Activated naive CD4-positive, alpha-beta T cell treated with anti-CD3 and anti-CD28 coated beads for 36 hours (primary cell): ENCODE data around the gene BRCA1. TPM values are rescaled to one million over a fixed set of nuclear protein-coding genes. Genes with fewer than 3 reads are reported as not detected.
"Not testable (repeated sequence)": the region's sequence is repeated elsewhere in the genome, so short reads cannot be mapped to it uniquely, and the experiment has no call there.

ENCODE experiments used
- CTCF ChIA-PET: fragments of 350-600 bp; sonication (Branson Sonifier 250); formaldehyde crosslinking; loops from one replicate; lab custom pipeline; 2021; ENCODE audit warnings: antibody characterized with exemption; lab: Charles Lee
- DNase-seq: peaks from one replicate; pipeline ENCODE4 v3.0.0-alpha.2; 2020
- H3K27ac Mint-ChIP-seq: one replicate; pipeline ENCODE4 v1.8.0; 2021; ENCODE audit warnings: mild to moderate bottlenecking, mixed read lengths
- H3K27me3 Mint-ChIP-seq: one replicate; pipeline ENCODE4 v1.8.0; 2021; ENCODE audit warnings: low read depth, mixed read lengths
- H3K36me3 Mint-ChIP-seq: one replicate; pipeline ENCODE4 v1.8.0; 2021; ENCODE audit warnings: low read depth, mixed read lengths
- H3K4me1 Mint-ChIP-seq: one replicate; pipeline ENCODE4 v1.8.0; 2021; ENCODE audit warnings: low read depth, mixed read lengths
- H3K4me3 Mint-ChIP-seq: one replicate; pipeline ENCODE4 v1.8.0; 2021; ENCODE audit warnings: mild to moderate bottlenecking, moderate library complexity, mixed read lengths
- H3K9me3 Mint-ChIP-seq: one replicate; pipeline ENCODE4 v1.8.0; 2021; ENCODE audit warnings: mixed read lengths
- intact Hi-C: fragments of 100-400 bp; cut with micrococcal nuclease; formaldehyde crosslinking; loops from one replicate; pipeline ENCODE4 v1.15.1; 2023
- total RNA-seq, 2 experiments: library from RNA; stranded (reverse); gene quantifications; one replicate each; pipeline ENCODE4 v1.2.3, GENCODE V29; 2021

The BRCA1 gene
- total RNA-seq, result 10 to 100 TPM; 77.4 to 80.6 TPM

DNA sequence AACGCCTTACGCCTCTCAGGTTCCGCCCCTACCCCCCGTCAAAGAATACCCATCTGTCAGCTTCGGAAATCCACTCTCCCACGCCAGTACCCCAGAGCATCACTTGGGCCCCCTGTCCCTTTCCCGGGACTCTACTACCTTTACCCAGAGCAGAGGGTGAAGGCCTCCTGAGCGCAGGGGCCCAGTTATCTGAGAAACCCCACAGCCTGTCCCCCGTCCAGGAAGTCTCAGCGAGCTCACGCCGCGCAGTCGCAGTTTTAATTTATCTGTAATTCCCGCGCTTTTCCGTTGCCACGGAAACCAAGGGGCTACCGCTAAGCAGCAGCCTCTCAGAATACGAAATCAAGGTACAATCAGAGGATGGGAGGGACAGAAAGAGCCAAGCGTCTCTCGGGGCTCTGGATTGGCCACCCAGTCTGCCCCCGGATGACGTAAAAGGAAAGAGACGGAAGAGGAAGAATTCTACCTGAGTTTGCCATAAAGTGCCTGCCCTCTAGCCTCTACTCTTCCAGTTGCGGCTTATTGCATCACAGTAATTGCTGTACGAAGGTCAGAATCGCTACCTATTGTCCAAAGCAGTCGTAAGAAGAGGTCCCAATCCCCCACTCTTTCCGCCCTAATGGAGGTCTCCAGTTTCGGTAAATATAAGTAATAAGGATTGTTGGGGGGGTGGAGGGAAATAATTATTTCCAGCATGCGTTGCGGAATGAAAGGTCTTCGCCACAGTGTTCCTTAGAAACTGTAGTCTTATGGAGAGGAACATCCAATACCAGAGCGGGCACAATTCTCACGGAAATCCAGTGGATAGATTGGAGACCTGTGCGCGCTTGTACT, at the start of gene BRCA1:
Gene BRCA1, minus strand, starts transcription at position 232 of the 834 bp plus-strand sequence. CDS start 1,268 bp downstream, outside the sequence.
- CTCF ChIA-PET, result interaction anchor here (1.0 kb wide), 1 partner anchor 47 kb away, joined by 3 read pairs; no protein-coding TSS in a partner anchor
- H3K4me3 Mint-ChIP-seq, result peak within 1 kb of the TSS; percentile 100
- no peaks in the 10 kb centered on the region for H3K27me3 Mint-ChIP-seq
- peak within 1 kb of the TSS; percentile 99 for H3K27ac Mint-ChIP-seq
- peak; percentile 99 for DNase-seq
- peaks cover 39% of the 10 kb centered on the region for H3K4me1 Mint-ChIP-seq
- peaks cover 34% of the 10 kb centered on the region for H3K36me3 Mint-ChIP-seq
- intact Hi-C loops, result loop anchor here (1.0 kb wide), 8 partner anchors 45 to 190 kb away; partner anchors contain the start of genes AARSD1, IFI35, PTGES3L and RPL27
- H3K9me3 Mint-ChIP-seq, result no peaks in the 10 kb centered on the region

DNA sequence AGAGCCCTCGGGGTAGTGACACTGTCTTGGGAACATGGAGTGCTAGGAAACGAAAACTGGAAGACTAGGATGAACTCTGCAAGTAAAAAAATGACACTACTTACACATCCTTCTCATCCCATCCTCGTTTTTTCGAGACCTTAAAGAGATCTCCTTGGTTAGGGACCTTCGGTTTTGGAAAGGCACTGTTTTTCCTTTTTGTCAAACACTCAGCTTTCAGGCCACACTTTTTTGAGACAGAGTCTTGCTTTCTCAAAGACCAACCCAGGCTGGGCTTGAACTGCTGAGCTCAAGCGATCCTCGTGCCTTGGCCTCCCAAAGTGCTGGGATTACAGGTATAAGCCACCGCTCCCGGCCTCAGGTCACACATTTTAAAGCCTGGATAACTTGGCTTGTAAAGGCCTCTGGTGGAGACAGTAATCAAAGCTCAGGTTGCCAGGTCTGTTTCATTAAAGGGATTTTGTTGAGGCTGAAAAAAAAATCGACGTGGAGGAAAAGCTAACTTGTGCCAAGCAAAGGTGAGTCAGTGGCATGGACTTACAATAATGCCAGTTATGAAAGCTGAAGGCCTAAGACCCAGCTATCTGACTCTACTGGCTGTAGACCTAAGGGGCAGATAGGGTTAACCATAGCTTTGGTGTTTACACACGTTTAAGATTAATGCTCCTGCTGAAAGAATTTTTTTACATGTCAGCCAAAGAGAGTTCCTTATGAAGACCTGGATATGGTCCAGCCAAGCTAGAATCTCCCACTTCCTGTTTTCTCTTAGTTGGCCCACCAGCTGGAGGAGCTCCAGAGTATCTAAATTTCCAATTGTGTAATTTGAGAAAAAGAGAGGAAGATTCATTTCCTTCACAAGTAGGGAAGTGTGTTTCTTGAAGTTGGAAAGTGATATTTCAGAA, 46.7 kb upstream of the BRCA1 start:
- intact Hi-C loops, result loop anchor here (2.0 to 5.0 kb wide), 4 partner anchors 217 to 1255 kb away; partner anchors contain the start of gene ACLY
- Mint-ChIP-seq H3K9me3 (no peaks in the 10 kb centered on the region), H3K4me1 (peaks cover 44% of the 10 kb centered on the region), H3K36me3 (peaks cover 8% of the 10 kb centered on the region), H3K27me3 (no peaks in the 10 kb centered on the region), H3K4me3 (no peak overlapping the region), H3K27ac (no peak overlapping the region)
- CTCF ChIA-PET, result interaction anchor here (0.6 to 0.9 kb wide), 4 partner anchors 10 to 138 kb away, joined by 3 to 5 read pairs (median 4); no protein-coding TSS in a partner anchor
- DNase-seq, result peak; percentile 22

DNA sequence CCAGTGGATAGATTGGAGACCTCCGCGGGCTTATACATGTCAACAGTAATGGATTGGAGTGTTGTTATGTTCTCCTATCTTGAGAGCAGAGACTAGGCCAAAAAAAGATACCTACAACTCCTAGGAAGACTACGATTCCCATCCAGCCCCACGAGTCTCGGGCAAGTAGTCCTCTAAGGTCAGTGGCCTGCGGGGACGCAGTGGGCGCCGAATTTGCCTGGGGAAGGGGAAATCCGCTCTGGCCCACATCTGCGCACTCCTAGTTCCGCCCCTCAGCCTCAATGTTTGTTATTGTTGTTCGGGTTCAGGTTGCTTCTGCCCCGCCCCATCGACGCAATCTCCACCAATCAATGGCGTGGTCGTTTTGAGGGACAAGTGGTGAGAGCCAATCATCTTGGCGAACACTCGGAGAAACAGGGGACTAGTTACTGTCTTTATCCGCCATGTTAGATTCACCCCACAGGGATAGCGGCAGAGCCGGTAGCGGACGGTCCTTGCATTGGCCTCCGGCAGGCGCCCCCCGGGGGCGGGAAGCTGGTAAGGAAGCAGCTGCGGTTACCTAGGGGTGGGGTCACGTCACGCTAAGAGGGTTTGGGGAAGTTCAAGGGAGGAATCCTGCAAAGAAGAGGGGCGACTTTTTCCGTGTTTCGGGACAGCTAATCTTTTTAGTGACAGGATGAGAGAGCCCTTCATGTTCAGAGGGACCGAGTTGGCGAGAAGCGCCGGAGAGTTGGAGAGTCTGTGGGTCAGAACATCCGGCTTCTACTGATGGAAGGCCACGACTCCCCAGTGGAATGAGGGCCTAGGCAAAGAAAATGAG, 45.8 kb upstream of the BRCA1 start, which contains the start of gene NBR1:
Gene NBR1, plus strand, starts transcription at position 449 of the 820 bp plus-strand sequence. CDS start 4,586 bp downstream, outside the sequence.
- Mint-ChIP-seq H3K27ac (no peak within 1 kb of the TSS), H3K9me3 (no peaks in the 10 kb centered on the region), H3K4me1 (peaks cover 36% of the 10 kb centered on the region), H3K36me3 (peaks cover 3% of the 10 kb centered on the region), H3K4me3 (no peak within 1 kb of the TSS), H3K27me3 (no peaks in the 10 kb centered on the region)
- CTCF ChIA-PET, result interaction anchor here (0.6 kb wide), 1 partner anchor 11 kb away, joined by 4 read pairs; no protein-coding TSS in a partner anchor
- intact Hi-C loops, result loop anchor here (1.0 to 5.0 kb wide), 10 partner anchors 40 to 1254 kb away; partner anchors contain the start of genes ACLY, BRCA1, PTGES3L and RPL27
- DNase-seq, result peak; percentile 99

DNA sequence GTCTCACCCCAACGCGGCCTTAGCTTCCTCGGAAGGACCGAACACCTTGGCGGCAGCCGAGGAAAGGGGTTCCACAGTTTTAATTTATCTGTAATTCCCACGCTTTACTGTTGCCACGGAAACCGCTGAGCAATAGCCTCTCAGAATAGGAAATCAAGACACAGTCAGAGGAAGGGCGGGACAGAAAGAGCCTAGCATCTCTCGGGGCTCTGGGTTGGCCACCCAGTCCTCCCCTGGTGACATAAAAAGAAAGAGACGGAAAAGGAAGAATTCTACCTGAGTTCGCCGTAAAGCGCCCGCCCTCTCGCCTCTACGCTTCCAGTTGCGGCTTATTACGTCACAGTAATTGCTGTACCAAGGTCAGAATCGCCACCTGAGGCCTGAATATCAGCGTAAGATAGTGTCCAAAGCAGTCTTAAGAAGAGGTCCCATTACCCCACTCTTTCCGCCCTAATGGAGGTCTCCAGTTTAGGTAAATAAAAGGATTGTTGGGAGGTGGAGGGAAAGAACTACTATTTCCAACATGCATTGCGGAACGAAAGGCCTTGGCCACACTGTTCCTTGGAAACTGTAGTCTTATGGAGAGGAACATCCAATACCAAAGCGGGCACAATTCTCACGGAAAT, 45.1 kb upstream of the BRCA1 start:
- peaks cover 4% of the 10 kb centered on the region for H3K36me3 Mint-ChIP-seq
- CTCF ChIA-PET, result no interaction called here
- no peaks in the 10 kb centered on the region for H3K27me3 Mint-ChIP-seq
- H3K4me1 Mint-ChIP-seq, result peaks cover 31% of the 10 kb centered on the region
- no peaks in the 10 kb centered on the region for H3K9me3 Mint-ChIP-seq
- H3K27ac Mint-ChIP-seq, result no peak overlapping the region
- peak; percentile 94 for DNase-seq
- H3K4me3 Mint-ChIP-seq, result no peak overlapping the region
- intact Hi-C loops, result loop anchor here (1.0 to 5.0 kb wide), 10 partner anchors 41 to 1253 kb away; partner anchors contain the start of genes ACLY, BRCA1, PTGES3L and RPL27

DNA sequence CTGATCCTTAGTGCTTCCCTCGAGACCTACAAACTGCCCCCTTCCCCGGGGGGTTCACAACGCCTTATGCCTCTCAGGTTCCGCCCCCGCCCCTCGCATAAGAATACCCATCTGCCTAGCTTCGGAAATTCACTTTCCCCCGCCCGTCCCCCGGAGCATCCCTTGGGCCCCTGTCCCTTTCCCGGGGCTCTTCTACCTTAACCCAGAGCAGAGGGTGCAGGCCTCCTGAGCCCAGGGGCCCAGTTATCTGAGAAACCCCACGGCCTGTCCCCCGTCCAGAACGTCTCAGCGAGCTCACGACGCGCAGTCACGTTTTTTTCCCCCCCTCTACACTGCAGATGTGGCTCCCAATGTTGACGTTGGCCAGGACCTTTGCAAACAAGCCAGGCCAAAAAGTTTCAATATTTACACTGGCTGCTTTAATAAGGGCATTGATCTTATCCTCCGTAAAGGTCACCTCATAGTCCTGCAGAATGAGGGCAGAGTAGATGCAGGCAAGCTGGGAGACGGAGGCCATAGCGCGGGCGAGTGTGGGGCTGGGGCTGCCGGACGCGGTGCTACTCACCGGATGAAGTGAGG, 44.5 kb upstream of the BRCA1 start:
- peaks cover 26% of the 10 kb centered on the region for H3K4me1 Mint-ChIP-seq
- DNase-seq, result no peak
- no peak overlapping the region for H3K4me3 Mint-ChIP-seq
- H3K27me3 Mint-ChIP-seq, result no peaks in the 10 kb centered on the region
- H3K9me3 Mint-ChIP-seq, result no peaks in the 10 kb centered on the region
- H3K36me3 Mint-ChIP-seq, result peaks cover 4% of the 10 kb centered on the region
- intact Hi-C loops, result loop anchor here (1.0 to 5.0 kb wide), 10 partner anchors 42 to 1252 kb away; partner anchors contain the start of genes ACLY, BRCA1, PTGES3L and RPL27
- no peak overlapping the region for H3K27ac Mint-ChIP-seq
- CTCF ChIA-PET, result no interaction called here

DNA sequence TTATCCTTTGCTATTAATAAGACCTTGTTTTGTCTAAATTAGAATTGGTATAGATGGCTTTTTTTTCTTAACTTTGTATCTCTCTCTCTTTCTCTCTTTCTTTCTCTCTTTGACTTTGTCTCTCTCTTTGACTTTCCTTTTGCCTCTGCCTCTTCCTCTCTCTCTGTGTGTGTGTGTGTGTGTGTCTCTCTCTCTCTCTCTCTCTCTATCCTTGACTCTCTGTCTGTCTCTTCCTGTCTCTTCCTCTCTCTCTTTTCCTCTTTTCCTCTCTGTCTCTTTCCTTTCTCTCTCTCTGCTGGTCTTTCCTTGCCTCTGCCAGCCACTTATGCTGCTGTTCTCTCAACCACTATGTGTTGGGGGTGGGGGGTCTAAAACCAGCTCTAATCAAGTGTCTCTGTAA, 40.8 kb upstream of the BRCA1 start:
- H3K4me1 Mint-ChIP-seq, H3K9me3 Mint-ChIP-seq, H3K27me3 Mint-ChIP-seq, DNase-seq, H3K36me3 Mint-ChIP-seq, intact Hi-C loops, CTCF ChIA-PET, H3K27ac Mint-ChIP-seq, H3K4me3 Mint-ChIP-seq: not testable (repeated sequence)

DNA sequence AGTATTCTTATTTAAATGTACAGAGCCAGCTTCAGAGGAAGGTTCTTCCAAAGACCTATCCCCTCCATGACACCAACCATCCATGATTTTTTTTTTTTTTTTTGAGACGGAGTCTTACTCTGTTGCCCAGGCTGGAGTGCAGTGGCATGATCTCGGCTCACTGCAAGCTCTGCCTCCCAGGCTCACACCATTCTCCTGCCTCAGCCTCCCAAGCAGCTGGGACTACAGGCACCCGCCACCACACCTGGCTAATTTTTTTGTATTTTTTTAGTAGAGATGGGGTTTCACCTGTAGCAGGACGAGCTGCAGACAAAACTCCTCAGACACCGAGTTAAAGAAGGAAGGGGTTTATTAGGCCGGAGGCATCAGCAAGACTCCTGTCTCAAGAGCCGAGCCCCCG, 34.8 kb upstream of the BRCA1 start:
- H3K27me3 Mint-ChIP-seq, H3K27ac Mint-ChIP-seq, intact Hi-C loops, CTCF ChIA-PET, H3K4me3 Mint-ChIP-seq, H3K36me3 Mint-ChIP-seq, H3K4me1 Mint-ChIP-seq, DNase-seq, H3K9me3 Mint-ChIP-seq: not testable (repeated sequence)

DNA sequence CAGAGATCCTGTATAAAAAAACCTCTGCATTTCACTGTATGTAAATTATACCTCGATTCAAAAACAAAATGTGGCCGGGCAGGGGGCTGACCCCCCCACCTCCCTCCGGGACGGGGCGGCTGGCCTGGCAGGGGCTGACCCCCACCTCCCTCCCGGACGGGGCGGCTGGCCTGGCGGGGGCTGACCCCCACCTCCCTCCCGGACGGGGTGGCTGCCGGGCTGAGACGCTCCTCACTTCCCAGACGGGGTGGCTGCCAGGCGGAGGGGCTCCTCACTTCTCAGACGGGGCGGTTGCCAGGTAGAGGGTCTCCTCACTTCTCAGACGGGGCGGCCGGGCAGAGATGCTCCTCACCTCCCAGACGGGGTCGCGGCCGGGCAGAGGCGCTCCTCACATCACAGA, 34.1 kb upstream of the BRCA1 start:
- H3K36me3 Mint-ChIP-seq, H3K4me3 Mint-ChIP-seq, H3K27me3 Mint-ChIP-seq, H3K27ac Mint-ChIP-seq, CTCF ChIA-PET, H3K4me1 Mint-ChIP-seq, DNase-seq, intact Hi-C loops, H3K9me3 Mint-ChIP-seq: not testable (repeated sequence)

DNA sequence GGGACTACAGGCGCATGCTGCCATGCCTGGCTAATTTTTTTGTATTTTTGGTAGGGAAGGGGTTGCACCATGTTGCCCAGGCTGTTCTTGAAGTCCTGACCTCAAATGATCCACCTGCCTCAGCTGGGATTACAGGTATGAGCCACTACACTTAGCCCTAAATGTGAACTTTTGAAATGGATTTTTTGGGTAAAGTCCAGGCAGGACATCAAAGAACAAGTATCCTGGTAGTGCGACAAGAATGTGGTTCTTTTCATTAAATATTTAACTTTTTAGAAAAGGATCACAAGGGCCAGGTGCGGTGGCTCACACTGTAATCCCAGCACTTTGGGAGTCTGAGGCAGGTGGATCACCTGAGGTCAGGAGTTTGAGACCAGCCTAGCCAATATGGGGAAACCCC, 30.5 kb upstream of the BRCA1 start:
- Mint-ChIP-seq H3K9me3 (peaks cover 4% of the 10 kb centered on the region), H3K27me3 (no peaks in the 10 kb centered on the region), H3K36me3 (peaks cover 10% of the 10 kb centered on the region), H3K4me3 (no peak overlapping the region), H3K4me1 (no peaks in the 10 kb centered on the region), H3K27ac (no peak overlapping the region)
- DNase-seq, result no peak
- intact Hi-C loops, result no loop called here
- CTCF ChIA-PET, result interaction anchor here (0.6 kb wide), 1 partner anchor 56 kb away, joined by 3 read pairs; the partner anchor contains the start of gene TMEM106A

DNA sequence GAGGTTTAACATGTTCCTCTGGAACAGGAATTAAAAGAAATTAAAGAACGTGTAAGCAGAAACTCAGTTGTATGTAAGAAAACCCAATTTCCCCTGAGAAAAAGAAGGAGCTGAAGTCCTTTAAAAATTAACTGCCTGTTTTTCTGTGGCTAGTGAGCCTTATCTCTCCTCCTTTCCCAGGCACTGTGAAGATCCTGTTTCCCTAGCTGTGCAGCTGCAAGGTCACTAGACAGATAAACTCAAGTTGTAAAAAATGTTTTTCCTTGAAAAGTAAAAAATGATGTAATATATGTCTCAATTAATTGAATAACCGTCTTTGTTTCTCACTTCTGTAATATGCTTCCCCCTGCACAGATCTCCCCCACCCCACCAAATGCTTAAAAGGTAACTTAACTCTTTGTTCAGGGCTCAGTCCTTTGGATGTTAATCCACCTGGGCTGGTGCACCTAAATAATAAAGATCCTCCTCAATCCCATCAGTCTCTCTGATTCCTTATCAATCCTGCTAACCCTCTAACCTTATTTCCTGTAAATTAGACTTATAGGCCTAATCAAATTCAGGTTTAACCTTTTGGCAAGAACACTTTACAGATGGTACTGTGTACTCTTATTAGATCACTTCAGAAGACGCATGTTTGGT, 28.2 kb upstream of the BRCA1 start:
- H3K27me3 Mint-ChIP-seq, H3K4me3 Mint-ChIP-seq, intact Hi-C loops, H3K27ac Mint-ChIP-seq, DNase-seq, H3K4me1 Mint-ChIP-seq, H3K9me3 Mint-ChIP-seq, CTCF ChIA-PET: not testable (repeated sequence)
- H3K36me3 Mint-ChIP-seq, result peaks cover 13% of the 10 kb centered on the region
